ENCODE measurements around the gene XPA. TPM values are rescaled to one million over a fixed set of nuclear protein-coding genes. Genes with fewer than 3 reads are reported as not detected.

The XPA gene
- total RNA-seq, 2 donors from 2014 or later, result 14.0 to 16.6 TPM

GRCh38 chr9:97625620-97626019, 71.5 kb downstream of the XPA start:
- H3K27ac Mint-ChIP-seq, result no peak overlapping the region
- peaks cover 55% of the 10 kb centered on the region for H3K36me3 Mint-ChIP-seq (ENCODE audit: low read depth)
- no peaks in the 10 kb centered on the region for H3K27me3 Mint-ChIP-seq
- H3K9me3 Mint-ChIP-seq, result no peaks in the 10 kb centered on the region
- no peak for ATAC-seq (replicated peaks)
- H3K4me1 Mint-ChIP-seq, result no peaks in the 10 kb centered on the region
- no peak overlapping the region for H3K4me3 Mint-ChIP-seq

Other genes starting within 250 kb of the XPA start
- 1 to 10 TPM; 2.0 to 2.5 TPM for gene TMOD1, start 195.7 kb downstream of the XPA start, total RNA-seq
- 10 to 100 TPM; 11.6 to 13.5 TPM for gene TSTD2, start 64.0 kb downstream of the XPA start, total RNA-seq
- gene NCBP1, start 63.5 kb downstream of the XPA start, total RNA-seq, result 10 to 100 TPM; 33.5 to 47.7 TPM
- not detected for gene FOXE1, start 155.9 kb upstream of the XPA start, total RNA-seq
- gene TRMO, start 225.2 kb upstream of the XPA start, total RNA-seq, result 10 to 100 TPM; 21.3 to 23.6 TPM
- 1 to 10 TPM in 1 of 2 donors, under 1 TPM in 1; 0.95 to 1.2 TPM for gene HEMGN, start 240.8 kb upstream of the XPA start, total RNA-seq

All from activated T-helper 17 cell treated with anti-CD3 and anti-CD28 coated beads, Interleukin-2, amount 50 U/mL, for 72 hours (primary cell).